GM18870 (cell line): Measurements from ENCODE around the gene STAC2.

Experiments
- ATAC-seq: cut with Tn5 transposase; IDR thresholded peaks from one replicate; pipeline ENCODE4 v1.9.1; 2021; ENCODE audit warnings: moderate library complexity; ENCODE audit not compliant: unreplicated experiment

Gene STAC2

DNA sequence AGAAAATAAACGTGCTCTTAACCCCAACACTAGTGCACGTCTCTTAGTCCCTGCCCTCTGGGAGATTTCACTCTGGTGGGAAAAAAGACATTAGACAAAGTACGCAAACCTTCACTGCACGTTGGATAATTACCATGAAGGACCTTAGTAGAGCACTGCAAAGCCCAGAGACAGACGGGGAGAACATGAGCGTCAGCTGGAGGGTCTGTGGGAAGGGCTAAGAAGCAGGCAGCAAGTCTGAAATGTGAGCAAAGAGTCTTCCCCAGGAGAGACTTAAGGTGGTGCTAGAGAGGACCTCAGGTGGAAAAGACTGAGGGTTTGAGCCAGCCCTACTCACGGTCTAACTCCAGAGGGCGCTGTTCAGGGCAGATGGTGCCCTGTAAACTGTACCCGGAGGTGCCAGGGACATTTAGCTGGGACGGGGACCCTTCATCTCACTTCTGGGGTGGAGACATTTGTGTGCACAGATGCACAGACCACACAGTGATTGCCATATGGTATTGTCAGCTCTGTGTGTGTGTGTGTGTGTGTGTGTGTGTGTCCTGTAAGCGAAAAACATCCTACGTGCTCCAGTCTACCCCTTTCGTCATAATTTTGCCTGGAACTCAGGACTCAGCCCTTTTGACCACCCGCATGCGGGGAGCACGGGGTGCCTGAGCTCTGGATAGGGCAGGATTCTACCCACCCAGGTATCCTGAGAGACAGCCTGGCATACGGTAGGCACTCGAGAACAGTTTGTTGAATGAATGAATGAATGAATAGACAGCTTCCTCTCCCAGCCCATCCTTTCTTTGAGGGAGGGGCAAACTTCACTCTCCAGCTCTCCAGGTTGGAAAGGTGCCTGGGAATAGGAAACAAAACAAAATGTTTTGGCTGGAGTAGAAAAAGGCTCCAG lies 10.1 kb upstream of the STAC2 start:
- ATAC-seq, result no peak

DNA sequence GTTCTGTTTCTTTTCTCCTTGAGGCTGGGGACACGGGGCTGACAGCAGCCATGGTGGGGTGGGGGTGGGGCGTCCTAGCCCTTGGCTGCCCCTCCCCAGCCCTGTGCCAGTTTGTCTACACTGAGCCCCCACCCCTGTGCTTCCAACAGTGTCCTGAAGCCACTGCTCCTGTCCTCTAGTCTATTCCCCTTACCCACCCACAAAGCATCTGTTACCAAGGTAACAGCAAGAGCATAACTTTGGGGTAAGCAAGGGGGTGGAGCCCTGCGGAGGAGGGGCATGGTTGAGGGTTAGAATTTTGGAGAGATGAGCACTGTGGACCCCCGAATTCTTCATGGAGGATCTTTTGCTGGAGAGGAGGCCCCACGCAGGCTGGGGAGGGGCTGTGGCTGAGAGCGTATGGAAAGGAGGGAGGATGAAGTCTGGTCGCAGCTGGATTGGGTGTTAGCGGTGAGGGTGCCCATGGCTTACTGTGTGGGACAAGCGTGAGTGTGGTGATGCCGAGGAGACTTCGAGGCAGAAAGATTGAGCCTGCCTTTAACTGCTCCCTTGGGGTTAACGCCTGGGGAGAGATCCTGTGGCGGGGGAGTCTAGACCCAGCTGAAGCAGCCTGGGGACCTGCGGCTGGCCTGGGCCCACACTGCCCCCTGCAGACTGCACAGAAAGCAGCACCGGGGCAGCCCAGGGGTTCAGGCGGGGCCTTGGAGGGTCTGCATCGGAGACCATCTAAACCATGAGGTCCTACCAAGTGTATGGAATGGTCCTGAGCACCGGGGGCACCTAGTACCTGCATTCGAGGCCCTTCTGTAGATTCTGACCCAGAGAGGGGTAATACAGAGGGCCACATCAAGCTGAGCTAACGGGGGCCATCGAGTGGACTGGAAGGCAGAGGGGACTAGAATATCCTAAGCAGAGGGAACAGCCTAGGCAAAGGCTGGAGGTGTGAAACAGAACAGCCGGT lies 6.1 kb upstream of the STAC2 start:
- ATAC-seq, result no peak

DNA sequence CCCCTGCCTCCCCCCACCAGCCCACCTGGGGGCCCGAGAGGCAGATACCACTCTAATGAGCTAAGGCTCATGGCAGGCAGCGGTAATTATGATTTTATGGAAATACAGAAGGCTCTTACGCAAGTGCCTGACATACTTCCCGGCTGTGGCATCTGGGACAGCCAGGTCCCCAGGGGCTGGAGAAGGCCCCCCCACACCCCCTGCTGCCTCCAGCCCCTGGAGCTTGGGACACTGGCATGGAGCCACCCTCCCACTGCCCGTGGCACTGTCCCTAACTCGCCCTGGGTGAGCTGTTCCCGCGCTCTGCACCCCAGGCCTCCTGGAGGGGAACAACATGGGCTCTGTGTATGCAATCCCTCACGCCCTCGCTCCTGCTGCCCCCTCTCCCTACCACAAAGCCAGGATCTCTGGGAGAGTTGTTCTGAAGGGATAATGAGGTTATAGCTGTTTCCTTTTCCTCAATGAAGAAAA lies 5.4 kb upstream of the STAC2 start:
- ATAC-seq, result no peak

DNA sequence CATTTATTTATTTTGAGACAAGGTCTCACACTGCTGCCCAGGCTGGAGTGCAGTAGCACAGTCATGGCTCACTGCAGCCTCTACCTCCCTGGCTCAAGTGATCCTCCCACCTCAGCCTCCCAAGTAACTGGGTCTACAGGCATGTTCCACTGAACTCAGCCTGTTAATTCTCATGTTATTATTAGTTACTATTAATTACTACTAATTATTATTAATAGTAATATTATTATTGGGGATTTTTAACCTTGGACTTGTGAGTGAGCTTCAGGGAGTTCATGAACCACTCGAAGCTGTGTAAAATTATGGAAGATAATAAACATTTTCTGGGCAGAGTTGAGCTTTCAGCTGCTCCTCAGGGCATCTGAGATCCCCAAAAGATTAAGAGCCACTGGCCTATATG lies 4.6 kb upstream of the STAC2 start:
- no peak for ATAC-seq

DNA sequence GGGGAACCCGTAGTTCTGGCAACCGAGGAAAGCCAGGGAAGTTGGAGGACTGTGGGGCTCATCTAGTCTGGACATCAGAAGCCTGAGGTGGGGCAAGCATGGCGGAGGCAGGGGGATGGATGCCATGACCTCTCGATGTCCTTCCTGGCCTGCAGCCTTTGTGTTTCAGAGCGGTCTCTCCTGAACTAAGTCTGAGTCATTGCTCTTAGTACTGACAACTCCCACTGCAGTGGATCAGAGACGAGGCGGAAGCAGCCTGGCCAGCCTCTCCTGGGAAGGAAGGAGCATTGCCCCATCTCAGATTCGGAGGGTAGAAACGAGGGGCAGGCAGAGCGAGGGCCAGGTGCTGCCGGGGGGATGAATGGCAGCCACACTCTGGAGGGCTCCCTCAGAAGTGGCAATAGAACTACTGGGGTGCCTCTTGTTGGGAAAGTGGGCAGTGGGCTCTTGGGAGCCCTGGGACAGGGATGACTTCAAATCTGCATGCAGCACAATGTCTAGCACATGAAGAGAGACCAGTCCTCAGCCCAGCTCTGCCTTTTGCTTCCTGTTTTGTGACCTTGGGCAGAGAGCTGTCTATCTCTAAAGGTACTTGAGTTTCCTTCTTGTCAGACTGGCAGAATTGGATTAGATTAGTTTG lies 3.6 kb upstream of the STAC2 start:
- no peak for ATAC-seq

DNA sequence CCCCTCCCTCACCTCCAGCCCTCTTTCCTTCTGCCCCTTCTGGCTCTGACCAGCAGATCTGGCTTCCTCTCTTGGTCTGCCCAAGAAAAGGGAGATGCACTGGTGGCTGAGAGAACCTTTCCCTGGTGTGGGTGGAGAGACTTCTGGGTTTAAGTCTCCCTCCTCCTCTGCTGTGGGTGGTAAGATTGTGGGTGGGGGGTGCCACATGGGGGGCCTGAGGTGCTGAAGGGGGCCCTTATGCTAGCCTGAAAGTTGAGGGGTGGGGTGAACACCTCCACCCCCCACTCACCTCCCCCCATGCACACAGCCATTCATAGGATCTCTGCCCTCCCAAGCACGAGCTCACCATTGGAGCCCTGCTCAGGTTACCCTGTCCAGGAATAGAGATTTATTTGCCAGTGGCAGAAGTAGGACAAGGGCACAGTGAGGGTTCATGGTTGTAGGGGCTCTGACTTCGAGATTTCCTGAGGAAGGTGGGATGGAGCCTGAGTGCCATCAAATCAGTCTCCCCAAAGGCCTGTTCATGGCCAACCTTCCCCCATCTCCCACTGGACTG lies 1.7 kb upstream of the STAC2 start:
- ATAC-seq, result no peak

DNA sequence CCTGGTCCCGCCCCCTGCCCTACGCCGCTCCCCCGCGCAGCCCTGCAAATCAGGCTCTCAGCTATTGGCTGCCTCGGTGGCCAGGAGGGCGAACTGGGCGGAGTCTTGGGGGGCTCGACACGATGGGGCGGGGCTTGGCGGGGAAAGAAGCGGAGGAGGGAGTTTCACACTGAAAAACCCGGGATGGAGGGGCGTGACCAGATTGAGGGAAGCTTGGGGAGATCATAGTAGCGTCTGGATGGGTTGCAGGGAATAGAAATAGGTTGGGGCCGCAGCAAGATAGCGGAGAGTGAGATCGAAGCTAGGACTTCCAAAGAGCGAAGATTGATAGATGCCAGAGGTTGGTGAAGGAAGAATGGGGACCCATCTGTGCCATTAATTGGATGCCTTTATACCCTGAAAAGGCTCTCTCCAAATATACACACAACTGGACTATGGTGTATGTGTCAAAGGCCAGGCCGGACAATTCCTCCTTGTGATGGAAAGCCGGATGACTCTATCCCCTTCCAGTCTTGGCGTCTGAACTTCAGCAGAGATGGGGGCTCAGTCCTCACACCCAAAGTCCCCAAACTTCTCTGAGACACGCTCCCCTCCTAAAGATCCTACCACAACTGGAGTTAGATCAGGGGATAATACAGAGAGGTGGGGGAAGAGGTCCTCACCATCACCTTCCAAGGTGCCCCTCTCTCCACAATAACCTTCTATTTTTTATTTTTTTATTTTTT lies 376 bp upstream of the STAC2 start:
- no peak for ATAC-seq

DNA sequence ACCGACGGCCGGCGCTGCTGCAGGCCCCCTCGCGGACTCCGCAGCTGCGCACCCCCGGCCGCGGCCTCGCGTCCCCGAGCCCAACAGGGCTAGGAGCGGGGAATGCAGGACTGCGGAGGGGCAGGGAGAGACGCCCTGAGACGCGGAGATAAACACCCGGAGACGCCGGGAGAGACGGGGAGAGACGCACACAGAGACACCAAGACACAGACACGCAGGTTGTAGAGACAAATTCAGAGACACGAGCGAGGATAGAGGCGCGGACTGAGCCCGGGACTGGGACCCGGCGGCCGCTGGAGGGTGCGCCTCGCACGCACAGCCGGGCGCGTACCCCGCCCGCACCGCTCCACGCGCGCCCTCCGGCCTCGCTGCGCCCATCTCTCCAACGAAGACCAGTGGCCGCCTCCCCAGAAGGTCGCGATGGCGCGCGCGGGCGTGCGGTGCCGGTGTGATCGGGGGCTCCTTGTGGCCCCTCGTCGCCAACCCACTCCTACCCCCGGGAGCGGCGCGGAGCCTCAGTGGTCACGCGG lies 902 bp downstream of the STAC2 start:
- ATAC-seq, result no peak

DNA sequence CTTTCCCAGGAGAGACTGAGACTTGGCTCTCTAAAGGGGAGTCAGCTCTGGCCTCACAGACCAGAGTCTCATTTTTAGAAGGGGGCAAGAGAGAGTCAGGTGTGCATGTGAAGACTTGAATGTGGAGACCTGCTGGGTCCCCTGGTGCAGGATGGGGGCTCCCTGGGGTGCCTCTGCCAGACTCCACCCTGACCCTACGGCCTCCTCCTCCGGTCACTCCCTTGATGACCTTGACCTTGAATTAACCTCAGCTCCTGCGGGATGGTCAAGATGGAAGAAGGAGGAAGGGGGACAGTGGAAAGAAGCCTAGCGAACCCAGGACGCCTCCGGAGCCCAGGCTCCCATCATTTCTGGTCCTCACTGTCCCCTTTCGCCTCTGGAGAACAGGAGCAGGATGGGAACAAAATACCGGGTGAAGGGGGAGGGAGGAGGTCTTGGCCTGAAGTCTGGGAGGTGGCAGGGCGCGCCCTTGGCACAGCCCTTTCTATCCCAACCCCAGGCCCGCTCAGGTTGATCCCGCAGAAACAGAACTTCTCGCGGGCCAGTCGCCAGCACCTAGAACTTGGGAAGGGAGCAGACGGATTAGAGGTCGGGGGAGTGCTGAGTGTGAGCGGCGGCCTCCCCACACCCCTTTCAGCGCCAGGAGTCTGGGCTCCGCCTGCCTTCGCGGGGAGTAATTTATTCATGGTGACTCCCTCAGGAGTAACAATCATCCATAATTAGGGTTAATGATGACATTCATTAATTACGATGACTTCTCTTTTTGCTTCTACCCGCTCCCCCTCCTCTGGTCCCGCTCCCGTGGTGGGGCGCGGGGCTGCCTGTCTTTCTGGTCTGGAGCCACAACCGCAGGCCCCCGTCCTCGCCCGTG lies 1.6 kb downstream of the STAC2 start:
- no peak for ATAC-seq

DNA sequence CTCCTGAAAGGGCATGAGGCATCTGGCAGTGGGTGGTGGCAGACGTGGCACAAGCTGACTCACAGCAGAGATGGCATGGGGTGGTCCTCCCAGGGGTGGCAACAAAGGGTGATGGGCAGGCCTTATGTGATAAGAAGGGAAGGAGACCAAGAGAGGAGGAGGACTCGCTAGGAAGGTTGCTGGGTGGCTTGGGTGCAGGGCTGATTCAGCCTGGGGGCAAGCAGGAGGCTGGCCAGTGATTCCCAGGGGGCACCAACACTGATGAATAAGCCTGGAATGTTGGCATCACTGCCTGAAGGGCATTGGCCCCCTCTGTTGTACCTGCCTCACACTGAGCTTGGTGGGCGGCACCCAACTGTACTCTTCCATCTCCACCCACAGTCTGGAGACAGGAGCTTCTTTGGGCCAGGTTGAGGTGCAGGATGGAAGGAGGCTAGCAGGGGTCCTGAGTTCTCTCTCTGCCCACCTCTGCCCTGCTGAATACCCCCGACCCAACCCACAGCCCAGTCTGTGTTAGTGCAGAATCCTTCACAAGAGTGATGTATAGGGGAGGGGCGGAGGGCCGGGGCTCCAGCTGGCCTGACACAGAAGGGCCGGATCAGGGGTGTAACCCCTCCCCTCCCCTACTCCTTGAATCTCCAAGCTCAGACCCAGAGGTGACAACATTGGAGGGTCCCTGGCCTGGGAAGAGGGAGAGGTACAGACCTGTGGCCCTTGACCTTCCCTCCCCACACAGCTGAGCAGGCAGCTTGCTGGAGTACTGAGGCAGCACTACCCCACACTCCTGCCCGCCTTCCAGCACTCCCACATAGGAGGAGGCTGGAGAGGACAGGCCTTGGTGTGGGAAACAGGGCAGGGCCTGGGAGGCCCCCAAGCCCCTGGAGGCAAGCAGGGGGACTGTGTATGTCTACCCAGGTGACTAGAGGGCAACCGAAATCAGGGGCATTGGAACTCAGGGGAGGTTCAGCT lies 2.6 kb downstream of the STAC2 start:
- no peak for ATAC-seq

DNA sequence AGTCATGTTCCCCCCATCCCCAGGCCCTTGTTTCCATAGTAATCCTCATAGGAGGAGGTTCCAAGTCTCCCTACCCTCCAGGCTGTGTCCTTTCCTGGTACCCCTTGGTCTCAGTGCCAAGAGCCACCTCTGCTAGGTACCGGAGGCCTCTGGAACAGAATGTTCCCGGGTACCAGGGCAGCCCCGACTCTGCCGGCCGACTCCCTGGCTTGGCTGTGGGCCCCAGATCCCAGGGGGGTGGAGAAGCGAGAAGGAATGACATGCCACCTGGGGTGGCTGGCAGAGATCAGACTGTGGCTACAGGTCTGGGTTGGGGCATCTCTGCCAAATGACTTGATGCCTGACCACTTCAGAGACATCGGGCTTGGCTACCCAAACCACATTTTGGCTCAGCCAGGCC lies 3.6 kb downstream of the STAC2 start:
- ATAC-seq, result no peak

DNA sequence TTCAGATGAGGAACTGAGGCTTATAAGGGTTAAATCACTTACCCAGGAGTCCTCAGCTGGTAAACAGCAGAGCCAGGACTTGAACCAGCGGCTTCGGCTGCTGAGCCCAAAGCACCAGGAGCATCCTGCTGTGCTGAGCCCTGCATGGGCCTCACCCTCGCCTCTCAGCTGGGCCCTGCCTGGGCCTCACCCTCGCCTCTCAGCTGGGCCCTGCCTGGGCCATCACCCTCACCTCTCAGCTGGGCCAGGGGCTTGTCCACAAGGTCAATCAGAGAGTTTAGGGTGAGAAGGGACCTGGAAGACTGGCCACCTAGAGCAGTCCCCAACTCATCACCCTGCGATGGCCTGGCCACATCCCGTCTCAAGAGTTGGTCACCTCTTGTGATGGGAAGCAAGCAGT lies 4.2 kb downstream of the STAC2 start:
- no peak for ATAC-seq

DNA sequence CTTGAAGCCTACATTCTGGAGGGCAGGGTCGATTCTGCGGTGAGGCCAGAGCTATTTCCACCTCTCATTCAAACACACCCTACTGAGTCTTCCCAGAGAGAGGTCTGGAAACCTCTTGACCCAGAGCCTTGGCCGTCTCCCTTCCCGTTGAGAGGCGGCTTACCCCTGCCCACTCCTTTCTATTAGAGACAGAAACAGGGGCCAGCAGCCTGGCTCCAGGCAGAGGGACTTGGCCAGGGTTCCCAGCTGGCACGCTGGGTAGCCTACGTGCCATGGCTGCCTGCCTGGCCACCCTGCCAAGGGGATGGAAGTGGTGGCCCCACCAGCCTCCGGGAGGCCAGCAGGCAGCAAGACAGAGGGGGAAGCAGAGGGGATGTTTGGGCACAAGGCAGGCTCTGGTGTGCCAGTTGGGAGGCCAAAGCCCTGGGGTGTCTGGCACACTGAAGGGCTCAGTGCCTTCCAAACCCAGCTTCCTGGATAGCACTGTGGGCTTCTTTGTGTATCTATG lies 6.0 kb downstream of the STAC2 start:
- ATAC-seq, result no peak

DNA sequence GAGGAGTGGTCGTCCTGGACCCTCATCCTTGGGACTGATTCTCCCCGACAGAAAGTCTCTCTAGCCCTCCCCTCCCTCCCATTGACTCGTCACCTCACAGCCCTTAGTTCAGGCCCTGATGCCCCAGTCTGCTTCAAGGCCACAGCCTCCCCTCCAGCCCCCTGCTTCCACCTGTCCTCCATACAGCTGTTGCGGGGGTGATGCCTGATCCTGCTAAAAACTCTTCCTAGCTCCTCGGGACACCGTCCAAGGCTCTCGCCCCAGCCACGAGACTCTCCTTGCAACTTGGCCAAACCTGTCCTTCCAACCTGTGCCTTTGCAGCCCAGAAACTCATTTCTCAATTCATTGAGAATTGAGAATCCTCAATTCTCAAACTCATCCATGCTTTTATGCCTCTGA lies 6.8 kb downstream of the STAC2 start:
- ATAC-seq, result no peak

DNA sequence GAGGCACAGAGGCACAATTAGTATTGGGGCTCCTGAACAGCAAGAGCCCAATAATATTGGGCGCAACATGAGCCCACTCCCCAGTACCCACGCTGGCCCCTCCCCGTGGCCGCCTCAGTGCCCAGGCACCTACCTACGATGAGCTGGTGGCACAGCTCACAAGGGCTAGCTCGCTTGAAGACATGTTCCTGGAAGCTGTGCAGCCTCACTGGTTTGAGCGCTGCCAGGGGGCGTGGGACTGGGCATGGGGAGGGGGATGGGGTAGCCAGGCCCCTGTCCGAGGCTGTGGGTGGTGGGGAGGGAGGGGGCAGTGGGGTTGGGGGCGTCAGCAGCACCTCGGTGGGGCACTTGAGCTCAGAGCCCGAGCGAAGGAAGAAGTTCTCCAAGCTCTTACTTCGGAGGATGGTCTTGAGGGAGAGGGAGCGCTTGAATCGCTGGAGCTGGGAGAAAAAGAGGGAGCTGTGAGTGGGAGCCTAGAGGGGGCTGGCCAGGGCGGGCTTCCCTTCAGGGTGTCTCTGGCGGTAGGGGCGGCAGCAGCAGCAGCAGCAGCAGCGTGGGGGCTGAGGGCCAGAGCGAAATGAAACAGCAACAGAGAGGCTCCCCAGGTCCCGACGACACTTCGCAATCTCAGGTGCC lies 7.9 kb downstream of the STAC2 start:
- ATAC-seq, result no peak

DNA sequence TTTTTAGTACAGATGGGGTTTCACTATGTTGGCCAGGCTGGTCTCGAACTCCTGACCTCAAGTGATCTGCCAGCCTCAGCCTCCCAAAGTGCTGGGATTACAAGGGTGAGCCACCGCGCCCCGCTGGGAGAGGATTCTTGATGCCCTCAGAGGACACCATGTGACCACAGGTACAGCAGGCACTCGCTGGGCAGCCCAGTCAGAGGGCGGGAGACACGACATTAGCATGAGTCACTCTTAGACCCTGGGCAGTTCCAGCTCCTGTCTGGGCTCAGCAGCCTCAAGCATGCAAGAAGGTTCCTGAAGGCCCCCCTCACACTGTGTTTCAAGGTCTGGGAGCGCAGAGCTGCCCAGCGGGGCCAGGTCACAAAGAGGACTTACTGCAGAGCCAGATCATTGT lies 11.9 kb downstream of the STAC2 start:
- no peak for ATAC-seq

DNA sequence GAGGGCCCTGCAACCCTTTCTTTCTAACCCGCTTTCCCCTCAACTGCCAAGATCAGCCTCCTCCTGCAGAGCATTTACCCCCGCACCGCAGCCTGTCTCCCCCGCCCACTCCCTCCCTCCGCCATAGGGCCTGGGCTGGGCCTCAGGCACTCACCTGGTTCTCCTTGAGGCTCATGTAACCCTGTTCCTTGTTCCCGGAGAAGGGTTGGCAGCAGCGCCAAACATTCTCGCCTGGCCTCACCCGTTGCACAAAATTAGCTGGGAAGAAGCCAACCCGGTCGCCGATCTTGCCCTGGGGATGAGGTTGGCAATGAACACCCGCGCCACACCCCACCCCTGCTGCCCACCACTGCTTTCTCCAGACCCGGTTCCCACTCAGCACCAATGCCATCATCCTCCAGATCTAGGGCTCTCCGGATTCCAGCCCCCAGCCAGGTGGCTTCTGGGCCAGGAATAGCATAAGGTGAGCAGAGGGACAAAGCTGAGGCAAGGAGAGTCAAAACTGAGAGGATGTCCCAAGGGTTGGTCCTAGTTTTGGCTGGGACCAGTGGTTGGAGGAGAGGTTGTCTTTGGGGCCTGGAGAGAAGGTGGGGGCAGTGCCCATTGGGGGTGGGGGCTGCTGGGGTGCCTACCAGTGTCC lies 12.8 kb downstream of the STAC2 start:
- no peak for ATAC-seq
